ENCODE results near the gene ARHGAP20.

ARHGAP20 gene

DNA sequence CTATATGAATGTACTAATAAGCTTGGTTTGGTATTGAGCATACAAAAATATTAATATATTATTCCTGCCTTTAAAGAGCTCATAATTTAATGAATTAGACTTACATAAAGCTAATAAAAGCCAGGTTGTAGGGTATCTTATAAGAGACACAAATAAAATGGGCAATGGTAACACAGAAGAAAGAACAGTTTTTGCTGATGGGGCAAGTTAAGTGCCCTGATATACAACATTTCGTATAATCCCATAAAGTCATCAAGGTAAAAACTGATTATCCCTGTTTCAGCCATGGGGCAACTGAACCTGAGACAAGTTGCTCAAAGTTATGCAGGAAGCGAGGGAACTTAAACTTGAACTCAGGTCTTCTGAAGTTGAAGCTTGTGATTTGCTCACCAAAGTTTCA lies 48.9 kb upstream of the ARHGAP20 start:
- TF ChIP-seq ZNF223 (tag by site-specific recombination; IDR thresholded peaks at IDR 0.05) (no peak), ZNF792 (tag by site-specific recombination; IDR thresholded peaks at IDR 0.05) (no peak), ZNF571 (tag by site-specific recombination; IDR thresholded peaks at IDR 0.05) (no peak), ZNF133 (tag by site-specific recombination; IDR thresholded peaks at IDR 0.05) (no peak), REPIN1 (tag by site-specific recombination; IDR thresholded peaks at IDR 0.05; ENCODE audit: low read depth) (no peak), ZNF561 (tag by site-specific recombination; IDR thresholded peaks at IDR 0.05; ENCODE audit: borderline replicate concordance) (no peak), ZFP69B (tag by site-specific recombination; IDR thresholded peaks at IDR 0.05) (no peak), ZNF184 (tag by site-specific recombination; IDR thresholded peaks at IDR 0.05) (no peak), ZNF555 (tag by site-specific recombination; conservative IDR thresholded peaks at IDR 0.05) (no peak), SALL2 (tag by site-specific recombination; IDR thresholded peaks at IDR 0.05; ENCODE audit: borderline replicate concordance) (no peak), ZNF623 (tag by site-specific recombination; IDR thresholded peaks at IDR 0.05) (no peak), ZNF391 (tag by site-specific recombination; IDR thresholded peaks at IDR 0.05; ENCODE audit: borderline replicate concordance, low read depth) (no peak), HOXC10 (CRISPR knock-in tag; IDR thresholded peaks at IDR 0.05) (no peak), ZNF132 (tag by site-specific recombination; IDR thresholded peaks at IDR 0.05; ENCODE audit: borderline replicate concordance) (no peak), GLI2 (tag by site-specific recombination; IDR thresholded peaks at IDR 0.05; ENCODE audit: borderline replicate concordance, low read depth) (no peak)
- TF ChIP-seq, protein P1, sequence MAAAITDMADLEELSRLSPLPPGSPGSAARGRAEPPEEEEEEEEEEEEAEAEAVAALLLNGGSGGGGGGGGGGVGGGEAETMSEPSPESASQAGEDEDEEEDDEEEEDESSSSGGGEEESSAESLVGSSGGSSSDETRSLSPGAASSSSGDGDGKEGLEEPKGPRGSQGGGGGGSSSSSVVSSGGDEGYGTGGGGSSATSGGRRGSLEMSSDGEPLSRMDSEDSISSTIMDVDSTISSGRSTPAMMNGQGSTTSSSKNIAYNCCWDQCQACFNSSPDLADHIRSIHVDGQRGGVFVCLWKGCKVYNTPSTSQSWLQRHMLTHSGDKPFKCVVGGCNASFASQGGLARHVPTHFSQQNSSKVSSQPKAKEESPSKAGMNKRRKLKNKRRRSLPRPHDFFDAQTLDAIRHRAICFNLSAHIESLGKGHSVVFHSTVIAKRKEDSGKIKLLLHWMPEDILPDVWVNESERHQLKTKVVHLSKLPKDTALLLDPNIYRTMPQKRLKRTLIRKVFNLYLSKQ (tag by site-specific recombination; IDR thresholded peaks at IDR 0.05; ENCODE audit: borderline replicate concordance), result no peak
- TF ChIP-seq, protein P2, sequence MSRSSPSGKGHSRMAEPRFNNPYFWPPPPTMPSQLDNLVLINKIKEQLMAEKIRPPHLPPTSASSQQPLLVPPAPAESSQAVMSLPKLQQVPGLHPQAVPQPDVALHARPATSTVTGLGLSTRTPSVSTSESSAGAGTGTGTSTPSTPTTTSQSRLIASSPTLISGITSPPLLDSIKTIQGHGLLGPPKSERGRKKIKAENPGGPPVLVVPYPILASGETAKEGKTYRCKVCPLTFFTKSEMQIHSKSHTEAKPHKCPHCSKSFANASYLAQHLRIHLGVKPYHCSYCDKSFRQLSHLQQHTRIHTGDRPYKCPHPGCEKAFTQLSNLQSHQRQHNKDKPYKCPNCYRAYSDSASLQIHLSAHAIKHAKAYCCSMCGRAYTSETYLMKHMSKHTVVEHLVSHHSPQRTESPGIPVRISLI (tag by site-specific recombination; IDR thresholded peaks at IDR 0.05), result no peak
- TF ChIP-seq, protein P3, sequence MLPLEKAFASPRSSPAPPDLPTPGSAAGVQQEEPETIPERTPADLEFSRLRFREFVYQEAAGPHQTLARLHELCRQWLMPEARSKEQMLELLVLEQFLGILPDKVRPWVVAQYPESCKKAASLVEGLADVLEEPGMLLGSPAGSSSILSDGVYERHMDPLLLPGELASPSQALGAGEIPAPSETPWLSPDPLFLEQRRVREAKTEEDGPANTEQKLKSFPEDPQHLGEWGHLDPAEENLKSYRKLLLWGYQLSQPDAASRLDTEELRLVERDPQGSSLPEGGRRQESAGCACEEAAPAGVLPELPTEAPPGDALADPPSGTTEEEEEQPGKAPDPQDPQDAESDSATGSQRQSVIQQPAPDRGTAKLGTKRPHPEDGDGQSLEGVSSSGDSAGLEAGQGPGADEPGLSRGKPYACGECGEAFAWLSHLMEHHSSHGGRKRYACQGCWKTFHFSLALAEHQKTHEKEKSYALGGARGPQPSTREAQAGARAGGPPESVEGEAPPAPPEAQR (tag by site-specific recombination; IDR thresholded peaks at IDR 0.05), result no peak
- H3K4me1 ChIP-seq (ENCODE audit: control insufficient read depth, insufficient read depth, low read length), result peaks cover 4% of the 10 kb centered on the region; the same call in 1 of the 2 replicates
- no peaks in the 10 kb centered on the region for H3K36me3 ChIP-seq (ENCODE audit: control insufficient read depth in 2 of 2, insufficient read depth in 1 of 2, low read length in 2 of 2)
- ChIA-PET POLR2A (no interaction called here), CTCF (interaction anchor here (0.7 to 1.2 kb wide), 2 partner anchors 14 to 298 kb away, joined by 3 read pairs; no protein-coding TSS in a partner anchor)
- no peak overlapping the region for H3K4me3 ChIP-seq (ENCODE audit: low read depth, low read length)
- H3K27ac ChIP-seq (ENCODE audit: extremely low read depth, low read depth, low read length), result no peak overlapping the region
- no peaks in the 10 kb centered on the region for H3K9me3 ChIP-seq (ENCODE audit: control insufficient read depth, insufficient read depth, low read depth, low read length)

DNA sequence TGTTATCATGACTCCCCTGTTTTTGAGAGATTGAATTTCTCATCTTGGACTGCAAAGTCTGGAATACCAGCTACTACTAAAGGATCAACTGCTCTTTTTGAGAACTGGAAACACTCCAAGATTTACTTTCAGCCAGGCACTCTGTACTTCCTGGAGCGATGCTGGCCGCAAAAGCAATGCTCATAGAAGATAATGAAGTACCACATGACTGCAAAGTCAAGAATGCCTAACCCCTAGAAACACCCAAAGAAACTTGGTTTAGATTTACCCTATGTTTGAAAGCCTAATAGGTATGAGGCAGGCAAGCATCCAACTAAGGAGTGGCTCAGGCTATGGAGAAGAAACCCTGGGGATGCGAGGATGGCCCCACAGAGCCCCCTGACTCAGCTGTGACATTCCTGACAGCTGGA lies 47.7 kb upstream of the ARHGAP20 start:
- POLR2A ChIA-PET, result no interaction called here
- H3K4me3 ChIP-seq (ENCODE audit: low read depth, low read length), result no peak overlapping the region
- no peak overlapping the region for H3K27ac ChIP-seq (ENCODE audit: extremely low read depth, low read depth, low read length)
- H3K4me1 ChIP-seq (ENCODE audit: control insufficient read depth, insufficient read depth, low read length), result peaks cover 4% of the 10 kb centered on the region; the same call in 1 of the 2 replicates
- no peaks in the 10 kb centered on the region for H3K36me3 ChIP-seq (ENCODE audit: control insufficient read depth in 2 of 2, insufficient read depth in 1 of 2, low read length in 2 of 2)
- CTCF ChIA-PET, result no interaction called here
- H3K9me3 ChIP-seq (ENCODE audit: control insufficient read depth, insufficient read depth, low read depth, low read length), result no peaks in the 10 kb centered on the region
- TF ChIP-seq, protein P4, sequence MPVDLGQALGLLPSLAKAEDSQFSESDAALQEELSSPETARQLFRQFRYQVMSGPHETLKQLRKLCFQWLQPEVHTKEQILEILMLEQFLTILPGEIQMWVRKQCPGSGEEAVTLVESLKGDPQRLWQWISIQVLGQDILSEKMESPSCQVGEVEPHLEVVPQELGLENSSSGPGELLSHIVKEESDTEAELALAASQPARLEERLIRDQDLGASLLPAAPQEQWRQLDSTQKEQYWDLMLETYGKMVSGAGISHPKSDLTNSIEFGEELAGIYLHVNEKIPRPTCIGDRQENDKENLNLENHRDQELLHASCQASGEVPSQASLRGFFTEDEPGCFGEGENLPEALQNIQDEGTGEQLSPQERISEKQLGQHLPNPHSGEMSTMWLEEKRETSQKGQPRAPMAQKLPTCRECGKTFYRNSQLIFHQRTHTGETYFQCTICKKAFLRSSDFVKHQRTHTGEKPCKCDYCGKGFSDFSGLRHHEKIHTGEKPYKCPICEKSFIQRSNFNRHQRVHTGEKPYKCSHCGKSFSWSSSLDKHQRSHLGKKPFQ (tag by site-specific recombination; IDR thresholded peaks at IDR 0.05), result no peak
- TF ChIP-seq OSR2 (tag by site-specific recombination; IDR thresholded peaks at IDR 0.05), result peak; percentile 54; the same call in 1 of the 2 replicates
- no peak for TF ChIP-seq ZNF600 (tag by site-specific recombination; IDR thresholded peaks at IDR 0.05)
- no peak for TF ChIP-seq REPIN1 (tag by site-specific recombination; IDR thresholded peaks at IDR 0.05; ENCODE audit: low read depth)
- no peak for TF ChIP-seq ZNF707 (tag by site-specific recombination; IDR thresholded peaks at IDR 0.05)
- no peak for TF ChIP-seq ZNF214 (tag by site-specific recombination; IDR thresholded peaks at IDR 0.05; ENCODE audit: borderline replicate concordance)
- no peak for TF ChIP-seq KLF9 (tag by site-specific recombination; IDR thresholded peaks at IDR 0.05; ENCODE audit: low read depth)
- no peak for TF ChIP-seq ZBTB1 (tag by site-specific recombination; IDR thresholded peaks at IDR 0.05)
- TF ChIP-seq, protein P5, sequence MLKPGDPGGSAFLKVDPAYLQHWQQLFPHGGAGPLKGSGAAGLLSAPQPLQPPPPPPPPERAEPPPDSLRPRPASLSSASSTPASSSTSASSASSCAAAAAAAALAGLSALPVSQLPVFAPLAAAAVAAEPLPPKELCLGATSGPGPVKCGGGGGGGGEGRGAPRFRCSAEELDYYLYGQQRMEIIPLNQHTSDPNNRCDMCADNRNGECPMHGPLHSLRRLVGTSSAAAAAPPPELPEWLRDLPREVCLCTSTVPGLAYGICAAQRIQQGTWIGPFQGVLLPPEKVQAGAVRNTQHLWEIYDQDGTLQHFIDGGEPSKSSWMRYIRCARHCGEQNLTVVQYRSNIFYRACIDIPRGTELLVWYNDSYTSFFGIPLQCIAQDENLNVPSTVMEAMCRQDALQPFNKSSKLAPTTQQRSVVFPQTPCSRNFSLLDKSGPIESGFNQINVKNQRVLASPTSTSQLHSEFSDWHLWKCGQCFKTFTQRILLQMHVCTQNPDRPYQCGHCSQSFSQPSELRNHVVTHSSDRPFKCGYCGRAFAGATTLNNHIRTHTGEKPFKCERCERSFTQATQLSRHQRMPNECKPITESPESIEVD (tag by site-specific recombination; IDR thresholded peaks at IDR 0.05), result peak; percentile 71
- no peak for TF ChIP-seq ZNF623 (tag by site-specific recombination; IDR thresholded peaks at IDR 0.05)
- TF ChIP-seq ZNF837 (tag by site-specific recombination; IDR thresholded peaks at IDR 0.05), result no peak
- peak; percentile 39; the same call in 1 of the 2 replicates for TF ChIP-seq ZNF341 (tag by site-specific recombination; IDR thresholded peaks at IDR 0.05; ENCODE audit: low read depth)
- no peak for TF ChIP-seq ZFP37 (tag by site-specific recombination; IDR thresholded peaks at IDR 0.05)
- TF ChIP-seq ZEB2 (tag by site-specific recombination; IDR thresholded peaks at IDR 0.05), result no peak
